H1 (cell line): ENCODE results near the gene PPP1R13B. TPM values are rescaled to one million over a fixed set of nuclear protein-coding genes. Genes with fewer than 3 reads are reported as not detected.

Source experiments
- CTCF ChIA-PET: fragments of 300-600 bp; sonication (Branson Sonifier 250); formaldehyde crosslinking; loops from one replicate; lab custom pipeline; 2021; ENCODE audit not compliant: partially characterized antibody; lab: Charles Lee
- POLR2A ChIA-PET: fragments of 300-600 bp; sonication (Branson Sonifier 250); formaldehyde crosslinking; loops from one replicate; lab custom pipeline; 2021; ENCODE audit warnings: inconsistent platforms; ENCODE audit not compliant: partially characterized antibody; lab: Charles Lee
- DNase-seq, 2 experiments: peaks; one replicate each; pipeline versions ENCODE4 v3.0.0 to v3.0.0-alpha.2; 2010 to 2022; ENCODE audit warnings: low spot score in 2 of 2, low read depth in 1 of 2, mixed read lengths in 1 of 2
- FAIRE-seq: peaks from 2 replicates; lab custom pipeline; 2011; peaks lifted over from hg19 to GRCh38; lab: Jason Lieb, UNC
- H2AFZ ChIP-seq: 2 replicates; pipeline ENCODE4 v1.8.1; 2012; ENCODE audit warnings: low read length, inconsistent platforms
- H2AK5ac ChIP-seq: 2 replicates; pipeline ENCODE4 v1.6.1; 2013; ENCODE audit warnings: low read depth, low read length
- H2BK120ac ChIP-seq: replicated peaks from 2 replicates; pipeline ENCODE3; 2013; ENCODE audit warnings: low read depth, low read length, inconsistent platforms
- H2BK12ac ChIP-seq: 2 replicates; pipeline ENCODE4 v1.6.1; 2013; ENCODE audit warnings: low read depth, low read length
- H2BK15ac ChIP-seq: 2 replicates; pipeline ENCODE4 v1.6.1; 2013; ENCODE audit warnings: low read length
- H2BK20ac ChIP-seq: 2 replicates; pipeline ENCODE4 v1.6.1; 2013; ENCODE audit warnings: low read length
- H2BK5ac ChIP-seq: 2 replicates; pipeline ENCODE4 v1.6.1; 2013; ENCODE audit warnings: low read depth, low read length
- H3K14ac ChIP-seq: 2 replicates; pipeline ENCODE4 v1.6.1; 2013; ENCODE audit warnings: inconsistent platforms; ENCODE audit not compliant: insufficient read length
- H3K18ac ChIP-seq: 2 replicates; pipeline ENCODE4 v1.6.1; 2013; ENCODE audit warnings: low read length; ENCODE audit errors: extremely low read depth
- H3K23ac ChIP-seq: 2 replicates; pipeline ENCODE4 v1.6.1; 2013; ENCODE audit warnings: inconsistent platforms; ENCODE audit not compliant: insufficient read length
- H3K23me2 ChIP-seq: 2 replicates; pipeline ENCODE4 v1.6.1; 2013; ENCODE audit warnings: low read depth, low read length
- H3K27ac ChIP-seq: 2 replicates; pipeline ENCODE4 v1.6.1; 2011; ENCODE audit warnings: low read depth, low read length, inconsistent platforms
- H3K27me3 ChIP-seq, 4 experiments: replicated peaks in 1 of 4; 1 replicate in 1 of 4; 2 replicates in 3 of 4; pipeline versions ENCODE4 v1.6.1 to v1.8.1; 2011 to 2013; ENCODE audit warnings: low read length in 3 of 4, mild to moderate bottlenecking in 3 of 4, inconsistent platforms in 2 of 4, mixed read lengths in 2 of 4, moderate library complexity in 1 of 4; ENCODE audit not compliant: control insufficient read depth in 3 of 4, insufficient read depth in 3 of 4; ENCODE audit errors: extremely low read depth in 1 of 4
- H3K36me3 ChIP-seq, 4 experiments: 2 replicates each; pipeline versions ENCODE4 v1.6.1 to v1.8.1; 2011 to 2013; ENCODE audit warnings: mild to moderate bottlenecking in 4 of 4, low read length in 3 of 4, moderate library complexity in 2 of 4, control low read depth in 1 of 4, inconsistent platforms in 1 of 4; ENCODE audit not compliant: insufficient read depth in 4 of 4, control insufficient read depth in 2 of 4
- H3K4ac ChIP-seq: replicated peaks from 2 replicates; pipeline ENCODE3; 2013; ENCODE audit warnings: low read length, low read depth, mixed read lengths, inconsistent platforms; ENCODE audit not compliant: insufficient read length
- H3K4me1 ChIP-seq, 4 experiments: replicated peaks in 1 of 4; 1 replicate in 1 of 4; 2 replicates in 3 of 4; pipeline versions ENCODE4 v1.6.1 to v1.8.1; 2011 to 2013; ENCODE audit warnings: low read length in 3 of 4, inconsistent platforms in 2 of 4, mixed read lengths in 1 of 4; ENCODE audit not compliant: insufficient read depth in 4 of 4, control insufficient read depth in 3 of 4
- H3K4me2 ChIP-seq, 2 experiments: 2 replicates each; pipeline versions ENCODE4 v1.6.1 to v1.8.1; 2011 to 2013; ENCODE audit warnings: low read depth in 2 of 2, low read length in 2 of 2, control low read depth in 1 of 2, inconsistent platforms in 1 of 2, mild to moderate bottlenecking in 1 of 2; ENCODE audit not compliant: insufficient read depth in 1 of 2
- H3K4me3 ChIP-seq, 4 experiments: fragments of 200-600, 300-600 bp in 1 of 4; sonication (generic), shearing (Covaris generic), sonication (Bioruptor Twin) in 1 of 4; 2 replicates each; pipeline versions ENCODE4 v1.5.1 to v1.8.1; 2011 to 2016; ENCODE audit warnings: low read length in 4 of 4, low read depth in 3 of 4, control low read depth in 2 of 4, inconsistent platforms in 2 of 4, mild to moderate bottlenecking in 2 of 4, mixed read lengths in 1 of 4, moderate library complexity in 1 of 4; ENCODE audit not compliant: insufficient read depth in 2 of 4; ENCODE audit errors: extremely low read depth in 1 of 4
- H3K56ac ChIP-seq: replicated peaks from 2 replicates; pipeline ENCODE3; 2013; ENCODE audit warnings: low read depth, mild to moderate bottlenecking, mixed read lengths, low read length, inconsistent platforms; ENCODE audit not compliant: insufficient read length
- H3K79me1 ChIP-seq: 2 replicates; pipeline ENCODE4 v1.6.1; 2013; ENCODE audit warnings: low read depth, low read length, control low read depth
- H3K79me2 ChIP-seq, 2 experiments: 2 replicates each; pipeline versions ENCODE4 v1.6.1 to v1.8.1; 2012 to 2013; ENCODE audit warnings: low read length in 2 of 2, mild to moderate bottlenecking in 2 of 2, inconsistent platforms in 1 of 2; ENCODE audit not compliant: insufficient read depth in 2 of 2, control insufficient read depth in 1 of 2
- H3K9ac ChIP-seq, 4 experiments: replicated peaks in 1 of 4; 1 replicate in 1 of 4; 2 replicates in 3 of 4; pipeline versions ENCODE4 v1.6.1 to v1.8.1; 2011 to 2013; ENCODE audit warnings: low read depth in 3 of 4, low read length in 3 of 4, control low read depth in 2 of 4, mild to moderate bottlenecking in 2 of 4, moderate library complexity in 2 of 4, inconsistent platforms in 1 of 4; ENCODE audit errors: extremely low read depth in 1 of 4
- H3K9me3 ChIP-seq, 2 experiments: 2 replicates each; pipeline versions ENCODE4 v1.6.1 to v1.8.1; 2012 to 2013; ENCODE audit warnings: mild to moderate bottlenecking in 2 of 2, moderate library complexity in 2 of 2, control low read depth in 1 of 2, inconsistent platforms in 1 of 2, low read depth in 1 of 2, low read length in 1 of 2, mixed read lengths in 1 of 2; ENCODE audit not compliant: insufficient read depth in 2 of 2
- H4K20me1 ChIP-seq, 2 experiments: replicated peaks in 1 of 2; 2 replicates each; pipeline versions ENCODE3 to v1.8.1; 2011 to 2013; ENCODE audit warnings: inconsistent platforms in 2 of 2, low read length in 2 of 2, mild to moderate bottlenecking in 1 of 2; ENCODE audit not compliant: insufficient read depth in 2 of 2, control insufficient read depth in 1 of 2
- H4K5ac ChIP-seq: 2 replicates; pipeline ENCODE4 v1.6.1; 2013; ENCODE audit warnings: low read length, low read depth, mixed read lengths, inconsistent platforms; ENCODE audit not compliant: insufficient read length
- H4K8ac ChIP-seq: 2 replicates; pipeline ENCODE4 v1.8.0; 2013; ENCODE audit warnings: mild to moderate bottlenecking, moderate library complexity, low read length, inconsistent platforms; ENCODE audit not compliant: insufficient read depth; ENCODE audit errors: extremely low read depth
- H4K91ac ChIP-seq: replicated peaks from 2 replicates; pipeline ENCODE3; 2013; ENCODE audit warnings: low read length, mixed read lengths, inconsistent platforms; ENCODE audit not compliant: insufficient read length
- MAFK ChIP-seq: IDR thresholded peaks from 2 replicates; pipeline ENCODE4 v1.6.1; 2012; ENCODE audit warnings: low read depth, mild to moderate bottlenecking, improper control_type of control experiment, low read length
- POLR2A ChIP-seq, 2 experiments: IDR thresholded peaks; 1 replicate in 1 of 2; 2 replicates in 1 of 2; pipeline ENCODE4 v1.6.1; 2011; ENCODE audit warnings: low read depth in 2 of 2, low read length in 2 of 2, mild to moderate bottlenecking in 2 of 2; ENCODE audit errors: control extremely low read depth in 1 of 2
- POLR2AphosphoS5 ChIP-seq: IDR thresholded peaks from 2 replicates; pipeline ENCODE4 v1.6.1; 2011; ENCODE audit warnings: low read depth, low read length
- WGBS, 2 experiments: shearing (Covaris generic) in 1 of 2; methylation state at CpG; one replicate each; pipeline versions ENCODE4 v1.1.6 to v1.1.7; 2013 to 2015; ENCODE audit warnings: low lambda C conversion rate in 2 of 2, mixed read lengths in 2 of 2, inconsistent platforms in 1 of 2, low coverage in 1 of 2, missing lambda C conversion rate in 1 of 2; ENCODE audit not compliant: insufficient replicate concordance in 2 of 2, insufficient coverage in 1 of 2, insufficient read length in 1 of 2; ENCODE audit errors: extremely low coverage in 1 of 2, missing lambda C conversion rate in 1 of 2; 5-methylcytosine and 5-hydroxymethylcytosine counted together
- polyA plus RNA-seq, 7 experiments: library from polyadenylated mRNA; depleted of rRNA in 3 of 7; stranded (reverse) in 5 of 7; unstranded in 2 of 7; fragments of >200 nt in 5 of 7; fragments of 200-250 nt in 2 of 7; gene quantifications; 1 replicate in 5 of 7; 2 replicates in 1 of 7; 4 replicates in 1 of 7; pipeline versions ENCODE4 v1.2.1 to v1.2.3, GENCODE V29; 2011 to 2013; ENCODE audit warnings: missing spikeins in 2 of 7, mixed read lengths in 2 of 7
- total RNA-seq: library from RNA; stranded (reverse); fragmentation: NEBNext Ultra II Directional; extraction: Animal tissue kit (Norgen Biotek cat#: 25700); gene quantifications from 2 replicates; pipeline ENCODE4 v1.2.1, GENCODE V29; 2021
- TF ChIP-seq, protein P1 (sequence below): IDR thresholded peaks from 2 replicates; pipeline ENCODE4 v1.6.1; 2012; ENCODE audit warnings: low read length, inconsistent platforms

PPP1R13B gene
- total and polyA plus RNA-seq, 2 of the 8 experiments (the other 6 are each of a cell fraction or from before 2014, with no cell fraction given): 2.6 to 8.9 TPM

DNA sequence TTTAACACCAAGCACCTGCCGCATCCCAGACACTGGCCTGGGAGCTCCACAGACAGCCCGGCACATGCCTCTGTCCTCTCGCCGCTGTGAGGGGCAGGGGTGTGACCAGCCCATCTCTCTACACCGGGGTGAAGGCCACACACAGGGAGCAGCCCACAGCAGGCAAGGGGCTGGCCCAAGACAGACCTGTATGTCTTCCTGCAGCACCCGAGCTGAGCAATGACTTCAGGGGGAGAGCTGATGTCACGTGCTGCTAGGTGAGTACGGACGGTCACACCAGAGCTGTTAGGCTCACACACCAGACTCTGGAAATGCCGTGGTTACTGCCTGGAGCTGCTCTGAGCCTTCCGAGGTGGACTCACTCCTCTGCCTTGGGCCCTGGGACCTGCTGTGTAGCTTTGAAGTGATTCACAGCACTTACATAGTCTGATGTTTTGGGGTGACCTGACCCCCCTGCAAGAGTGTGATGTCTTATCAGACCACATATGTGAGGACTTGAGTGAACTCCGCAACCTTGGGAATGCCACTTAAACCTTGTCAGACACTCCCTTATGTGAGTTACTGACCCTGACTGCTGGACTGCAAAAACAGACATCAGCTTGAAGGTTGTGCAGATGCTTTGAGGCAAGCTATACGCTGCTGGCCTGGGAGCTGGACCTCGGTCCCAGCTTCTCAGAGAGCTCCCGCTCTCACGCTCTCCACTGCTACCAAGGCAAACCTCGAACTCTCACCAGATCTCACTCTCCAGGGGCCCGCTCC, 133.9 kb downstream of the PPP1R13B start:
- Histone ChIP-seq H4K5ac (no peak overlapping the region), H3K36me3 (peaks cover 5 to 20% (median 10%) of the 10 kb centered on the region in 4 experiments; a peak in 5 of 8 replicates), H3K9ac (no peak overlapping the region; a peak in 2 of 7 replicates), H2AFZ (no peak overlapping the region), H3K4me1 (peaks cover 0 to 17% (median 8%) of the 10 kb centered on the region in 4 experiments; a peak in 6 of 7 replicates), H4K8ac (no peak overlapping the region), H2AK5ac (no peak overlapping the region), H3K23ac (no peak overlapping the region), H3K27ac (no peak overlapping the region), H2BK12ac (no peak overlapping the region), H4K20me1 (peaks cover 19 to 49% of the 10 kb centered on the region in 2 experiments), H2BK5ac (no peak overlapping the region; the same call in 1 of the 2 replicates), H3K79me2 (peaks cover 0 to 37% of the 10 kb centered on the region in 2 experiments; a peak in 3 of 4 replicates), H3K4me2 (peak overlapping the region; percentile 55 to 72), H3K79me1 (peaks cover 18% of the 10 kb centered on the region), H3K4ac (no peak overlapping the region), H3K14ac (no peak overlapping the region), H3K23me2 (peaks cover 4% of the 10 kb centered on the region; the same call in 1 of the 2 replicates), H3K4me3 (peak overlapping the region in 2 of 4 experiments; percentile 84 to 86; a peak in 2 of 8 replicates), H2BK120ac (no peak overlapping the region), H2BK15ac (no peak overlapping the region), H4K91ac (peak overlapping the region; percentile 37), H3K18ac (no peak overlapping the region), H3K27me3 (no peaks in the 10 kb centered on the region), H2BK20ac (no peak overlapping the region), H3K9me3 (no peaks in the 10 kb centered on the region), H3K56ac (no peak overlapping the region)
- ChIA-PET CTCF (interaction anchor here (0.5 to 1.9 kb wide), 7 partner anchors 14 to 197 kb away, joined by 3 to 8 read pairs (median 3); no protein-coding TSS in a partner anchor), POLR2A (interaction anchor here (0.9 to 1.3 kb wide), 5 partner anchors 10 to 33 kb away, joined by 3 to 8 read pairs (median 3); no protein-coding TSS in a partner anchor)
- WGBS, 2 experiments: 91% methylated on average over 18 of the region's 18 CpGs; no CpG with 5 or more reads in 1 of the 2 experiments
- DNase-seq (no peak), FAIRE-seq (no peak)
- TF ChIP-seq MAFK (no peak), POLR2AphosphoS5 (0 out of 2 replicates have a peak, but pooled peaks have one; percentile 12), POLR2A (IDR thresholded peaks at IDR 0.05; ENCODE audit: control extremely low read depth in 1 of 2, low read depth in 2 of 2, low read length in 2 of 2) (peak in 1 of 2 experiments; percentile 43; a peak in 1 of 3 replicates)
- TF ChIP-seq, protein P1, sequence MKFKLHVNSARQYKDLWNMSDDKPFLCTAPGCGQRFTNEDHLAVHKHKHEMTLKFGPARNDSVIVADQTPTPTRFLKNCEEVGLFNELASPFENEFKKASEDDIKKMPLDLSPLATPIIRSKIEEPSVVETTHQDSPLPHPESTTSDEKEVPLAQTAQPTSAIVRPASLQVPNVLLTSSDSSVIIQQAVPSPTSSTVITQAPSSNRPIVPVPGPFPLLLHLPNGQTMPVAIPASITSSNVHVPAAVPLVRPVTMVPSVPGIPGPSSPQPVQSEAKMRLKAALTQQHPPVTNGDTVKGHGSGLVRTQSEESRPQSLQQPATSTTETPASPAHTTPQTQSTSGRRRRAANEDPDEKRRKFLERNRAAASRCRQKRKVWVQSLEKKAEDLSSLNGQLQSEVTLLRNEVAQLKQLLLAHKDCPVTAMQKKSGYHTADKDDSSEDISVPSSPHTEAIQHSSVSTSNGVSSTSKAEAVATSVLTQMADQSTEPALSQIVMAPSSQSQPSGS: no peak
